Fibroblast of villous mesenchyme (primary cell): ENCODE data around the gene CALCOCO1. TPM values are rescaled to one million over a fixed set of nuclear protein-coding genes. Genes with fewer than 3 reads are reported as not detected.

ENCODE experiments used
- DNase-seq: peaks from one replicate; pipeline ENCODE4 v3.0.0-alpha.2; 2010; ENCODE audit warnings: low read depth
- H3K4me3 ChIP-seq: 2 replicates; pipeline ENCODE4 v1.5.1; 2011; ENCODE audit warnings: low read depth, mild to moderate bottlenecking, low read length
- CTCF ChIP-seq: IDR thresholded peaks from 2 replicates; pipeline ENCODE4 v1.5.1; 2012; ENCODE audit warnings: low read depth, mild to moderate bottlenecking, low read length; ENCODE audit not compliant: insufficient read depth
- total RNA-seq: library from RNA; depleted of rRNA; stranded (reverse); fragments of >200 nt; gene quantifications from 2 replicates; pipeline ENCODE4 v1.2.3, GENCODE V29; 2012

CALCOCO1 gene
- total RNA-seq, 1 donor = 78.2 TPM

- TF ChIP-seq CTCF = no peak
- no peak overlapping the region for H3K4me3 ChIP-seq
- no peak for DNase-seq
These were observed 56.9 kb downstream of the CALCOCO1 start for GRCh38 chr12:53670308-53670707.

- TF ChIP-seq CTCF = no peak
- H3K4me3 ChIP-seq = no peak overlapping the region
- no peak for DNase-seq
These were observed 60.2 kb downstream of the CALCOCO1 start for GRCh38 chr12:53667080-53667479.

GRCh38 chr12:53664936-53665335 lies 62.3 kb downstream of the CALCOCO1 start:
- TF ChIP-seq CTCF = no peak
- DNase-seq = no peak
- H3K4me3 ChIP-seq = no peak overlapping the region

GRCh38 chr12:53664191-53664590 lies 63.1 kb downstream of the CALCOCO1 start:
- no peak for DNase-seq
- H3K4me3 ChIP-seq = no peak overlapping the region
- no peak for TF ChIP-seq CTCF

- H3K4me3 ChIP-seq = no peak overlapping the region
- TF ChIP-seq CTCF = no peak
- peak; percentile 64 for DNase-seq
These were observed 67.2 kb downstream of the CALCOCO1 start for GRCh38 chr12:53660041-53660440.

- DNase-seq = peak; percentile 33
- TF ChIP-seq CTCF = no peak
- H3K4me3 ChIP-seq = no peak overlapping the region
These were observed 67.7 kb downstream of the CALCOCO1 start for GRCh38 chr12:53659571-53659981.

- H3K4me3 ChIP-seq = no peak overlapping the region
- TF ChIP-seq CTCF = no peak
- peak; percentile 32 for DNase-seq
These were observed 68.2 kb downstream of the CALCOCO1 start for GRCh38 chr12:53659011-53659551.

Other genes with a start within 250 kb of the CALCOCO1 start
- 35.8 and 41.0 TPM in 2 replicates for gene MAP3K12, start 228.0 kb downstream of the CALCOCO1 start, total RNA-seq
- 47.4 and 54.8 TPM in 2 replicates for gene TARBP2, start 226.2 kb downstream of the CALCOCO1 start, total RNA-seq
- gene NPFF, start 220.0 kb downstream of the CALCOCO1 start, total RNA-seq = not detected in 2 replicates
- 9.3 and 14.7 TPM in 2 replicates for gene ATF7, start 101.1 kb downstream of the CALCOCO1 start, total RNA-seq
- 70.8 and 72.2 TPM in 2 replicates for gene ATP5MC2, start 51.4 kb downstream of the CALCOCO1 start, total RNA-seq
- gene CISTR, start 24.5 kb upstream of the CALCOCO1 start, total RNA-seq = not detected in 2 replicates
- gene HOXC13, start 211.4 kb upstream of the CALCOCO1 start, total RNA-seq = 0.32 TPM in 1 of 2 replicates, not detected in the other
- under 0.01 TPM in 2 replicates for gene HOXC12, start 227.5 kb upstream of the CALCOCO1 start, total RNA-seq
- gene HOXC11, start 245.7 kb upstream of the CALCOCO1 start, total RNA-seq = 0.86 and 2.9 TPM in 2 replicates
- 0.86 and 3.2 TPM in 2 replicates for gene HOTAIR, start 247.5 kb upstream of the CALCOCO1 start, total RNA-seq